AG04449 (cell line): ENCODE data around the gene ZNF396.

ENCODE experiments used
- CTCF ChIA-PET: fragments of 350-600 bp; formaldehyde crosslinking; extraction: SDS; loops from one replicate; lab custom pipeline; 2021; ENCODE audit warnings: antibody characterized with exemption; lab: Yijun Ruan, JAX
- POLR2A ChIA-PET: fragments of 400-600, 350-600 bp; formaldehyde crosslinking; extraction: SDS; loops from one replicate; lab custom pipeline; 2020; ENCODE audit warnings: antibody characterized with exemption, inconsistent platforms; lab: Yijun Ruan, JAX
- DNase-seq: peaks from one replicate; pipeline ENCODE4 v3.0.0-alpha.2; 2010; ENCODE audit warnings: low read depth, low spot score
- H3K4me3 ChIP-seq: 2 replicates; pipeline ENCODE4 v1.5.1; 2011; ENCODE audit warnings: low read depth, mild to moderate bottlenecking, control low read depth, low read length
- CTCF ChIP-seq: IDR thresholded peaks from one replicate; pipeline ENCODE4 v1.5.1; 2011; ENCODE audit warnings: mild to moderate bottlenecking, moderate library complexity, low read length, control low read depth, inconsistent platforms; ENCODE audit not compliant: insufficient read depth; ENCODE audit errors: missing control alignments

Gene ZNF396

GRCh38 chr18:35407871-35408481 is 30.8 kb upstream of the ZNF396 start:
- H3K4me3 ChIP-seq = no peak overlapping the region
- peak; percentile 64 for TF ChIP-seq CTCF
- ChIA-PET CTCF (interaction anchor here (0.6 to 2.8 kb wide), 23 partner anchors 9 to 543 kb away, joined by 3 to 21 read pairs (median 4); partner anchors contain the start of genes GALNT1 and INO80C), POLR2A (no interaction called here)
- no peak for DNase-seq

GRCh38 chr18:35406666-35407065 is 29.5 kb upstream of the ZNF396 start:
- CTCF ChIA-PET = interaction anchor here (0.8 to 1.2 kb wide), 4 partner anchors 50 to 246 kb away, joined by 3 read pairs; no protein-coding TSS in a partner anchor
- no peak for TF ChIP-seq CTCF
- no peak overlapping the region for H3K4me3 ChIP-seq
- POLR2A ChIA-PET = no interaction called here
- no peak for DNase-seq

- no peak for TF ChIP-seq CTCF
- ChIA-PET POLR2A (interaction anchor here (1.6 kb wide), 1 partner anchor 157 kb away, joined by 4 read pairs; the partner anchor contains the start of gene ZNF397), CTCF (interaction anchor here (0.7 to 4.8 kb wide), 3 partner anchors 10 to 43 kb away, joined by 3 to 21 read pairs (median 4); no protein-coding TSS in a partner anchor)
- H3K4me3 ChIP-seq = no peak overlapping the region
- DNase-seq = no peak
Observed at GRCh38 chr18:35397976-35398375, 20.8 kb upstream of the ZNF396 start.

GRCh38 chr18:35393716-35394115 is 16.6 kb upstream of the ZNF396 start:
- no peak for TF ChIP-seq CTCF
- ChIA-PET CTCF (interaction anchor here (1.6 kb wide), 1 partner anchor 9 kb away, joined by 5 read pairs; no protein-coding TSS in a partner anchor), POLR2A (no interaction called here)
- no peak for DNase-seq
- H3K4me3 ChIP-seq = no peak overlapping the region

- ChIA-PET CTCF (no interaction called here), POLR2A (no interaction called here)
- TF ChIP-seq CTCF = no peak
- H3K4me3 ChIP-seq = no peak overlapping the region
- DNase-seq = no peak
Observed at GRCh38 chr18:35392375-35392774, 15.2 kb upstream of the ZNF396 start.

- no peak for TF ChIP-seq CTCF
- no peak for DNase-seq
- H3K4me3 ChIP-seq = no peak overlapping the region
- ChIA-PET CTCF (no interaction called here), POLR2A (no interaction called here)
Observed at GRCh38 chr18:35390951-35391700, 14.0 kb upstream of the ZNF396 start.
